GM18861 (cell line): ENCODE data around the gene TRIP10.
"Not testable (repeated sequence)": the region's sequence is repeated elsewhere in the genome, so short reads cannot be mapped to it uniquely, and the experiment has no call there.

ENCODE experiments used
- ATAC-seq: cut with Tn5 transposase; IDR thresholded peaks from one replicate; pipeline ENCODE4 v1.9.1; 2021; ENCODE audit not compliant: unreplicated experiment

Gene TRIP10

DNA sequence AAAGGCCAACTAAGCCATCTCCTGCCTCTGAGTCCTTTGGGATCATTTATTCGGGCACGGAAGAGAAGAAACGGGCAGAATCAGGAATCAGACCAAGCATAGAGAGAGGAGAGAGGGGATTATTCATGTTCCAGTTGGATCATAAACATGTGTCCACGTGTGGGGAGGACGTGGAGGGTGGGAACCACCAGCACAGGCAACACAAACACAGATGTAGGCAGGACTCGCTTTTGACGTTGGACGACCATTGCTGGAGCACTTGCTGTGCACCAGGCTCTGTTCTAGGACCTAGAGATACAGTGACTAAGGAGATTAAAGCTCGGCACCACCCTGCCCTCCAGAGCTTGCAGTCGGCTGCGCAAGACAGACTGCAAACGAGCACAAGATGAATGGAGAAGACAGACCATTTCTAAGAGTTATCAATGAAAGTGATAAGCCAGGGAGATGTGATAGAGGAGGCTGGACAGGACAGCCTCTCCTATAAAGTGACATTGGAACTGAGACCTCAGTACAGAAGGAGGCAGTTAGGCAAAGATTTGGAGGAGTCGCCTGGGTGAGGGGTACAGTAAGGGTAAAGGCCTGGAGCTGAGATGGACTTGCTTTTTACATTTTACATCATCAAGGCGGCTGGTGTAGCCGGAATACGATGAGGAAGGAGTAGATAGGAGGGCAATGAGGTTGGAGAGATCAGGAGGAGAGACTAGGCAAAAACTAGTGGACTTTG lies 27.0 kb downstream of the TRIP10 start:
- no peak for ATAC-seq

- ATAC-seq = no peak
Measured at GRCh38 chr19:6767081-6767356, 27.5 kb downstream of the TRIP10 start.

DNA sequence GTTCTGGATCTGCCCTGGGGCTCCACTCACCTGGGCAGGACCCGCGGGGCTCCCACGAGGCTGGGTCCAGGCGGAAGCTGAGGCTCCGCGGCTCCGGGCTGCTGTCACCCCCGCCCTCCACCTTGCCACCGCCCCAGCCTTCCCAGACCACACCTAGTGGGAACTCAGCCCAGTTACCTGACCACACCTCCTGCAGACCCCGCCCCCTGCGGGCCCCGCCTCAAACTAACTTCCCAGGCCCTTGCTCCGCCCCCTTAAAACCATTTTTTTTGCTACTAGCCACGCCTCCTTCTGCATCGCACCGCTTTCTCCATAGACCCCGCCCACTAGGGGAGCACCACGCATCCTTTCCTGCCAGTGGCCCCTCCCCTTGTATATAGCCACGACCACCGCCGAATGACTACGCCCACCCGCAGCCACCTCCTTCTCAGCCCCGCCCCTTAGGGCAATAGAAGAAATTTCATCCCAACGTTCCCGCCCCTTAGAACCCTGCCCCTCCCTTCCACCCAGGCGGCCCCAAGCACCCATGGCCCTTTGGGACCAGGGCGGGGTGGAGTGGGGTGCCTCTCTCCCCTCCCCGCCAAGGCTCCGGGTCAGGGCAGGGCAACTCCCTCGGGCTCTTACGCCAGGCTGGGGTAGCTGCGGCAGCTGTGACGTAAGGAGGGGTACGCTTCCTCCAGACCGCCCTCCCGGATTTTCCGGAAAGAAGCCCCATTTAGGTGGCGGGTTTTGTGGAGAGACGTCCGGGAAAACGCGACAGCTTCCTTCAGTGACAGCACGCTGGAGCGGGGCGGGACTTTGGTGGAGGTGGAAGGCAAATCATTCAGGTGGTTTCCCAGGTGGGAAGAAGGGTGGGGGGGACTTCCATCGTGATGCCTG lies 28.1 kb downstream of the TRIP10 start, which contains the start of gene SH2D3A:
Gene SH2D3A (minus strand): TSS at position 79 of the 879 bp plus-strand sequence. CDS start 3,687 bp downstream, outside the sequence.
- peak; percentile 48 for ATAC-seq

DNA sequence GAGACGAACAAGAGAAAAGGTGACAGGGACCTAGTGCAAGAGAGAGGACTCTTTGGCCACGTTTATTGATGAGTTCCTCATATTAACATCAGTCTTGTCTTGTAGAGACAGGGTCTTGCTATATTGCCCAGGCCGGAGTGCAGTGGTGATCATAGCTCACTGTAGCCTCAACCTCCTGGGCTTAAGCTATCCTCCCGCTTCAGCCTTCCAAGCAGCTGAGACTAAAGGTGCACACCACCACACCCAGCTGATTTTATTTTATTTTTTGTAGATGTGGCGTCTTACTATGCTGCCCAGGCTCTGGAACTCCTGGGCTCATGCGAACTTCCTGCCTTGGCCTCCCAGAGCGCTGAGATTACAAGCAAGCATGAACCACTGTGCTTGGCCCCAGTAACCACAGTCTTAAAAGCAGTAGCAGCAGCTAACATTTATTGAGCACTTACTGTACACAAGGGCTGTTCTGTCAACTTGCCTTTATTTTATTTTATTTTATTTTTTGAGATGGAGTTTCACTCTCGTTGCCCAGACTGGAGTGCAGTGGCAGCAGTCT lies 28.8 kb downstream of the TRIP10 start:
- ATAC-seq = no peak

DNA sequence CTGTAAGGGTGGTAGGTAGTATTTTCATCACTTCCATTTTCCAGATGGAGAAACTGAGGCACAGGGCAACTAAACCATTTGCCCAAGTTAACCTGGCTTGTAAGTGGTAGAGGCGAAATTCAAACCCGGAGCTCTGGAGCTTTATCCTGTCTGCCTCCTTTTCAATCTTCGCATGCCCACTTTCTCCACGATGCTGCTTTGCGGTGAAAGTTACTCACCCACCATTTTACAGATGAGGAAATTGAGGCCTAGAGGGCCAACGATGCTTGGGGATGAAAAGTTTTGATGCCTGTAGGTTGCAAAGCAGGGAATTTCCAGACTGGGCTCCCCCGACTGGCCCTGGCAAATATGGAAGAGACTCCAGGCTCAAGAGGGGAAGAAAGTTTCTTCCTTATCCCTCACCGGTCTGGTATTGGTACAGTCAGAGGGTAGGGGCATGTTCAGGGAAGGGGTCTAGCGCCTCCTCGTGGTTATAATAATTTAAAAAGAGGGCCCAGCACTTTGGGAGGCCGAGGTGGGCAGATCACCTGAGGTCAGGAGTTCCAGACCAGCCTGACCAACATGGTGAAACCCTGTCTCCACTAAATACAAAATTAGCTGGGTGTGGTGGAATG lies 29.6 kb downstream of the TRIP10 start:
- ATAC-seq = no peak

DNA sequence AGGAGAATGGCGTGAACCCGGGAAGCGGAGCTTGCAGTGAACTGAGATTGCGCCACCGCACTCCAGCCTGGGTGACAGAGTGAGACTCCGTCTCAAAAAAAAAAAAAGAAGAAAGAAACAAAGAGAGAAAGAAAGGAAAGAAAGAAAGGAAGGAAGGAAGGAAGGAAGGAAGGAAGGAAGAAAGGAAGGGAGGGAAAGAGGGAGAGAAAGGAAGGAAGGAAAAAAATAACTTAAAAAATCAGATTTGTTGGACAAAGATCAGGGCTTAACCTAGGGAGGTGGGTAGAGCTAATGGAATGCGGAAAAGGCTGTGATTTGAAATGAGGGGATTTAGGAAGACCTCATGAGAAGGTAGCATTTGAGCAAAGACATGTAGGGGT lies 32.2 kb downstream of the TRIP10 start:
- not testable (repeated sequence) for ATAC-seq

DNA sequence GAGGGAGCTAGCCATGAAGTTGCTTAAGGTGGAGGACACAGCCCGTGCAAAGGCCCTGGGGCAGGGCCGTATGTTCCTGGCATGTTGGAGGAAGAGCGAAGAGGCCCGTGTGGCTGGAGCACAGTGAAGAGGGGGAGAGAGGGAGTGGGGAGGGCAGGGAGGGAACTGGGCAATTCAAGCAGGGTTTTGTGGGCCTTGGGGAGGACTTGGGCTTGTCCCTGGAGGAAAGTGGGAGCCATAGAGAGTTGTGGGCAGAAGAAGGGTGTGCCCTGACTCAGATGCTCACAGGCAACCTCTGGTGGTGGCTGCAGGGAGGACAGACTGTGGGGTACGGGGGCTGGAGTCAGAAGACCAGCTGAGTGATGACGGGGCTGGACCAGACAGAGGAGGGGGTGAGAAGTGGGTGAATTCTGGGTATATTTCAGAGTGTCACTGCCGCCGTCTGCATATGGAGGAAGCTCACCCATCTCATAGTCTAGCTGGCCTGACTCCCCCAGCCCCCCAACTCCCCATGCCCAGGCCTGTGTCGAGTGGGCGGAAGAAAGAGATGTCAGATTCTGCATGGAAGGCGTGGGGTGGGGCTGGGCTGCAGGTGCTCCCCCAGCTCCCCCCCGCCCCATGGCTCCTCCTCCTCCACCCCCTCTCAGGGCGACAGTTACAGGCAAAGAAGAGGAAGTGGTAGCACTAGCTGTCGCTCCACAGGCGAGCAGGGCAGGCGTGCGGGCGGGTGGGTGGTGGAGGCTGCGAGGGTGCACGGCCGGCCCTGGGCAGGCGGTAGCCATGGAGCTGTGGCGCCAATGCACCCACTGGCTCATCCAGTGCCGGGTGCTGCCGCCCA lies 32.8 kb downstream of the TRIP10 start, which contains the start of gene VAV1:
Gene VAV1 (plus strand): TSS at position 681 of the 838 bp plus-strand sequence. CDS start 100 bp downstream, at position 781.
- peak; percentile 42 for ATAC-seq

- ATAC-seq = no peak
Measured at GRCh38 chr19:6772866-6773322, 33.4 kb downstream of the TRIP10 start.

GRCh38 chr19:6773323-6773931 lies 33.9 kb downstream of the TRIP10 start:
- no peak for ATAC-seq

GRCh38 chr19:6774821-6775707 lies 35.6 kb downstream of the TRIP10 start:
- ATAC-seq = no peak

DNA sequence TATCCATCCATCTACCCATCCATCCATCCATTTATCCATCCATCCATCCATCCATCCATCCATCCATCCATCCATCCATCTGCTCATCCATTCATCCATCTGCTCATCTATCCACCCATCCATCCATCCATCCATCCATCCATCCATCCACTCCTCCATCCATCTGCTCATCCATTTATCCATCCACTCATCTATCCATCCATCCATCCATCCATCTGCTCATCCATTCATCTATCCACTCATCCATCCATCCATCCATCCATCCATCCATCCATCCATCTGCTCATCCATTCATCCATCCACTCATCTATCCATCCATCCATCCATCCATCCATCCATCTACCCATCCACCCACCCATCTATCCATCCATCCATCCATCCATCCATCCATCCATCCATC lies 36.6 kb downstream of the TRIP10 start:
- ATAC-seq = not testable (repeated sequence)

DNA sequence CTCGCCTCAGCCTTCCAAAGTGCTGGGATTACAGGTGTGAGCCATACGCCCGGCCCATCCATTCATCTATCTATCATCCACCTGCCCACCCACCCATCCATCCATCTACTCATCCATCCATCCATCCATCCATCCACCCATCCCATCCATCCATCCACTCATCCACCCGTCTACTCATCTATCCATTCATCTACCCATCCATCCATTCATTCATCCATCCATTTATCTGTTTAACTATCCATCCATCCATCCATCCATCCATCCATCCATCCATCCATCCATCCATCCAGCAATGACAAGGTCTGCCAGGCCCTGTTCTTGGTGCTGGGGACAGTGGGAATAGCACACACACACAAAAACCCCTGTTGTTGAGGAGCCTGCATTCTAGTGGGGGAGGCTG lies 37.5 kb downstream of the TRIP10 start:
- ATAC-seq = no peak

- ATAC-seq = no peak
Measured at GRCh38 chr19:6777434-6777833, 38.0 kb downstream of the TRIP10 start.

DNA sequence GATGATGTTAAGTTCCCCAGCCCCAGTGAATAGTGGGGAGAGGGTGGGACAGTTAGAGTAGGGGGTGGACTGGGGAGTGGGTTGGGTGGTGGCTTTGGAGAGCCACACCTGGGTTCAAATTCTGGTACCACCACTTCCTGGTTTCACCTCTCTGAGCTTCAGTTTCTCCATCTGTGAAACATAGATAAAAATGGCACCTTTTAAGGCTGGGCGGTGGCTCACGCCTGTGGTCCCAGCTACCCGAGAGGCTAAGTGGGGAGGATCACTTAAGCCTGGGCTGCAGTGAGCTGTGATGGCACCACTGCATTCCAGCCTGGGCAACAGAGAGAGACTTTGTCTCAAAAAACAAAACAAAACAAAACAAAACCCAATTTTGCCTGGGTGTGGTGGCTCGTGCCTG lies 38.9 kb downstream of the TRIP10 start:
- no peak for ATAC-seq

DNA sequence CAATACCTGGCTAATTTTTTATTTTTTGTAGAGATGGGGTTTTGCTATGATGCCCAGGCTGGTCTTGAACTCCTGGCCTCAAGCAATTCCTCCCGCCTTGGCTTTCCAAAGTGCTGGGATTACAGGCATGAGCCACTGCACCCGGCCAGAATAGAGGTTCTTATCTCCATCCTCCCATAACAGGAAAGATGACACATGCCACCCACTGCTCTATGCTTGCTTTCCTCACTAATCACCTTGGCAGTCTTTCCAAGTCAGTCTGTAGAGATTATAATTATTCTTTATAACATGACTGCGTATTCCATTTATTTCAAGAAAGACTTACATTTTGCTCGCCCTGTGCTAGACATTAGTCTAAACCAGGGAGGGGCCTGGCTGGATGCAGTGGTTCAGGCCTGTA lies 39.7 kb downstream of the TRIP10 start:
- no peak for ATAC-seq

GRCh38 chr19:6787393-6787792 lies 47.9 kb downstream of the TRIP10 start:
- ATAC-seq = no peak

DNA sequence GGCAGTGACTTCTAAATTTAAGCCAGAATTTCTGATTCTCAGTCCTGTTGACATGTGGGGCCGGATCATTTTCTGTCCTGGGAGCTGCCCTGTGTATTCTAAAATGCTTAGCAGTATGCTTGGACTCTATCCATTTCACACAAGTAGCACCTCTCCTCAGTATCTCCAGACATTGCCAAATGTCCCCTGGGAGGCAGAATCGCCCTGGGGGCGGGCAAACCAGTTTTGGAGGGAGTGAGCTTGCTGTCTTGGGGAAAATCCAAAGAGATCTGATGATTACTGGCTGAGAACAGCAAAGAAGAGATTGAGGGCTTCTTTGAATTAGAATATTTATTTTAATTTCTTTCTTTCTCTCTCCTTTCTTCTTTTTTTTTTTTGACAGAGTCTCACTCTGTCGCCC lies 49.4 kb downstream of the TRIP10 start:
- no peak for ATAC-seq

DNA sequence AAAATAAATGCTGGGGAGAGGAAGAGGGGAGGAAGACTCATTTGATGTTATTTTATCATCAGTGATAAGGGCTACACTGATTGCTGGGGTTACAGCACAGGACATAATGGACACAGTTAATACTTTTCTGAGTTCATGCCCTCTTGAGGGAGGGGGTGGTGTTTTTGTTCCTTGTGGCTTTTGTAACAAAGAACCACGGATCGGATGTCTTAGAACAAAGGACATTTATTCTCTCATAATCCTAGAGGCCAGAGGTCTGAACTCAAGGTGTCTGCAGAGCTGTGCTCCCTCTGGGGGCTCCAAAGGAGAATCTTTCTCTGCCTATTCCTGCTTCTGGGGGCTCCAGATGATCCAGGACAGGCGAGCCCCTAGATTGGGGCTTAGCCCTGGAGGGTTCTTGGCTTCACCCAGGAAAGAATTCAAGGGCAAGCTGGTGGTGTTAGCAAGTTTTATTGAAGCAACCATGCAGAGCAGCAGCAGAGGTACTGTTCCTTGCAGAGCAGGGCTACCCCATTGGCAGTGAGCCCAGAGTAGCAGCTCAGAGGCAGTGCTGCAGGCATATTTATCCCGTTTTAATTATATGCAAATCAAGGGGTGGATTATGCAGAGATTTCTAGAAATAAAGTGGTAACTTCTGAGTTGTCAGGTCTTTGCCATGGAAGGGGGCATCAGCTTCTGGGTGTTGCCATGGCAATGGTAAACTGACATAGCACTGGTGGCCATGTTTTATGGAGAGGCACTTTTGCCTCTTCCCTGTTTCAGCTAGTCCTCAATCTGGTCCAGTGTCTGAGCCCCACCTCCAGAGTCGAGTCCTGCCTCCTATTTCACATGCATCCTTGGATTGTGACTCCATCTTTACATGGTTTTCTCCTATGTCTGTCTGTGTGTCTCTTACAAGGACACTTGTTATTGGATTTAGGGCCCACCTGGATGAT lies 51.0 kb downstream of the TRIP10 start:
- ATAC-seq = no peak
